Right renal cortex interstitium (tissue), 3 donors: Measurements from ENCODE around the gene SLCO4A1. TPM values are rescaled to one million over a fixed set of nuclear protein-coding genes. Genes with fewer than 3 reads are reported as not detected.

Source experiments
- DNase-seq, 3 donors: peaks; one replicate each; pipeline ENCODE4 v3.0.0-alpha.2; 2013; ENCODE audit warnings: low read depth in 3 of 3, low spot score in 2 of 3
- polyA plus RNA-seq, 3 donors: library from polyadenylated mRNA; unstranded; fragments of 120-200 nt; gene quantifications; one replicate each; pipeline ENCODE4 v1.2.1, GENCODE V29; 2013; ENCODE audit not compliant: insufficient read length in 3 of 3

The SLCO4A1 gene
- polyA plus RNA-seq, 3 donors, result 1.8 to 2.7 (median 2.3) TPM

DNA sequence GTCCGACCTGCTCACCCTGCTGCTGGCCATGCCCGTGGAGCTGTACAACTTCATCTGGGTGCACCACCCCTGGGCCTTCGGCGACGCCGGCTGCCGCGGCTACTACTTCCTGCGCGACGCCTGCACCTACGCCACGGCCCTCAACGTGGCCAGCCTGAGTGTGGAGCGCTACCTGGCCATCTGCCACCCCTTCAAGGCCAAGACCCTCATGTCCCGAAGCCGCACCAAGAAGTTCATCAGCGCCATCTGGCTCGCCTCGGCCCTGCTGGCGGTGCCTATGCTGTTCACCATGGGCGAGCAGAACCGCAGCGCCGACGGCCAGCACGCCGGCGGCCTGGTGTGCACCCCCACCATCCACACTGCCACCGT is 67.2 kb downstream of the SLCO4A1 start:
- no peak for DNase-seq

DNA sequence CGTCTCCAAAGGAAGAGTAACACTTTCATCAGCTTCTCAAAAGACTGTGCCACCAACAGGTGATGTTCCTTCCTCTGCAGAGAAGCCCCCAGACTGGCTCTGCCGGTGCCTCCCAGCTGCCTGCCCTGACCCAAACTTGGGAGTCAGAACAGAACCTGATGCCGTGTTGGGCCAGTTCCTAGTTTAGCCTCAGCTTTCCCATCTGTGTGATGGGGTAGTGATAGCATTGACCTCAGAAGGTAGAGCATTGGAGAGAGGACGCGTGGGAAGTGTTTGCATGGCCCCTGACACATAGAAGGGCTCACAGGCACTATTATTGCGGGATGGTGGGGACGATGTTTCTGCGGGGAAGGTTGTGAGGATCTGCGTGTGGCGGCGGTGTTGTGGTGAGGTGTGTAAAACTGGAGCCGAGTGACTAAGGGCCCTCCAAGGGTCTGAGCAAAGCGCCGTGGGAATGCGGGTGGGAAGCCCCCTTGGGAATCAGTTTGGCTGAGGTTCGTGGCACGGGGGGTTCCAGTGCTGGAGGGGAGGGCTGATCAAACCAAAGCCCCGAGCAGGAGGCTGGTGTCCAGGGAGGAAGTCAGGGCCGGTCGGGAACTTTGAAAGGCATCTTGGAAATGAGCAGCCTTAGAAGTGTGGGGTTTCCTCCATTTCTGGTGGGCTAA is 68.0 kb downstream of the SLCO4A1 start:
- no peak for DNase-seq

- DNase-seq, result no peak
Observed at GRCh38 chr20:62710886-62711702, 68.8 kb downstream of the SLCO4A1 start.

GRCh38 chr20:62711703-62712101 is 69.4 kb downstream of the SLCO4A1 start:
- no peak for DNase-seq

- DNase-seq, result no peak
Observed at GRCh38 chr20:62712606-62713005, 70.3 kb downstream of the SLCO4A1 start.

- no peak for DNase-seq
Observed at GRCh38 chr20:62714006-62714405, 71.7 kb downstream of the SLCO4A1 start.

- no peak for DNase-seq
Observed at GRCh38 chr20:62714799-62715198, 72.5 kb downstream of the SLCO4A1 start.

DNA sequence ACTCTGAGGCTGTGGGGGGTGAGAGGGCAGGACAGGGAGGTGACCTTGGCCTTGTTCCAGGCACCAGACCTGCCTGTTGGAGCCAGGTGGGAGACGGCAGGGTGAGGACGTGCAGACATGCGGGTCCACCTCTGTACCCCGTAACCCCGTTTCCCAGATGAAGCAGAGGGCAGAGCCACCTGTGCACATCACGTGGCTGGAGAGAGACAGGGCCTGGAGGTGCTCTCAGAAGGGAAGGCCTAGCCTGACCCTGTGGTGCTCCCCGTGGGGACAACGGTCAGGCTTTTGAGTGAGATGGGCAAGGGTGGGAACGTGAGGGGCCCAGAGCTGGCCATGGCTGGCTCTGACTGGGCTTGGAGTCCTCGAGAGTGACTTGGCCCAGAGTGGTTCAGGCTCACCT is 72.9 kb downstream of the SLCO4A1 start:
- no peak for DNase-seq

- no peak for DNase-seq
Observed at GRCh38 chr20:62716198-62716940, 74.1 kb downstream of the SLCO4A1 start.

GRCh38 chr20:62716941-62717310 is 74.6 kb downstream of the SLCO4A1 start:
- DNase-seq, result no peak

DNA sequence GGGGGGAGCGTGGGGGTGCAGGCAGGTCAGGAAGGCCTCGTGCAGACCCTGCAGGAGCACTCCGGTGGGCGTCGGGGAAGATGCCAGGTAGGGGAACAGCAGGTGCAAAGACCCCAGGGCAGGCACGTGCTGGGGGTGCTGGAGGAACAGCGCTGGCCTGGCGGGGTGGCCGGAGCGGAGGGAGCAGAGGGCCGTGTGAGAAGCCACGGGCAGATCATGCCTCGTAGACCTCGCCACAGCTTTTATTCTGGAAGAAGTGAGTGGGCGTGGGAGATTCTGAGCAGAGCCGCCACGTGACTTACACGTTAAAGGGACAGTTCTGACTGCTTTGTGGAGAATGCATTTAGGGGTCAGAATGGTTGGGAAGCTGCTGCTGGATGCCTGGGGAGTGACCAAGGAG is 75.6 kb downstream of the SLCO4A1 start:
- DNase-seq, result no peak

GRCh38 chr20:62718546-62718945 is 76.2 kb downstream of the SLCO4A1 start:
- DNase-seq, result no peak

DNA sequence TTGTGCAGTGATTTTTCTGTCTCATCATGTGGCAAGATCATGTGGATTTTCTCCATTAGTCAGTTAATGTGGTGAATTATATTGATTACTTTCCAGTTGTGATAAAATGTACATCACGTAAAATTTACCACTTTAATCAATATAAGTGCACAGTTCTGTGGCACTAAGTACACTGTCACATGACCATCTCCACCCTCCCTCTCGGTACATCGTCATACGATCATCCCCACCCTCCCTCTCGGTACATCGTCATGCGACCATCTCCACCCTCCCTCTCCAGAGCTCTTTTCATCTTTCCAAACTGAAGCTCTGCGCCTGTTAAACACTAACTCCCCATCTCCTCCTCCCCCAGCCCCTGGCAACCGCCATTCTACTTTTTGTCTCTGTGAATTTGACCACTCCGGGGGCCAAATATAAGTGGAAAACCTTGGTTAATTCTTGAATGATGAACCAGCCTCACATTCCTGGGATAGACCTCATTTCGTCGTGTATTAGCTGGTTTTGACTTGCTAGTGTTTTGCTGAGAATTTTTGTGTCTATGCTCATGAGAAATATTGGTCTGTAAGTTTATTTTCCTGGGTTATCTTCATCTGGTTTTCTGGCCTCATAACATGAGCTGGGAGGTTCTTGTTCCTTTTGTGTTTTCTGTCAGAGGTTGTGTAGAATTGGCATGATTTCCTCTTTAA is 77.1 kb downstream of the SLCO4A1 start:
- DNase-seq, result no peak

Other genes with a start within 250 kb of the SLCO4A1 start
- 1 to 10 TPM; 8.8 to 9.3 (median 9.3) TPM for gene CABLES2, start 235.2 kb upstream of the SLCO4A1 start, polyA plus RNA-seq
- 1 to 10 TPM in 2 of 3 donors, under 1 TPM in 1; 0.87 to 1.5 (median 1.4) TPM for gene RBBP8NL, start 215.0 kb upstream of the SLCO4A1 start, polyA plus RNA-seq
- gene GATA5, start 166.5 kb upstream of the SLCO4A1 start, polyA plus RNA-seq, result 1 to 10 TPM; 5.4 to 7.0 (median 5.5) TPM
- gene NTSR1, start 66.3 kb downstream of the SLCO4A1 start, polyA plus RNA-seq, result 1 to 10 TPM in 2 of 3 donors, under 1 TPM in 1; 0.96 to 1.2 (median 1.0) TPM
- gene MRGBP, start 154.0 kb downstream of the SLCO4A1 start, polyA plus RNA-seq, result 10 to 100 TPM; 15.0 to 16.0 (median 15.2) TPM
- gene OGFR, start 162.3 kb downstream of the SLCO4A1 start, polyA plus RNA-seq, result 10 to 100 TPM; 23.9 to 24.5 (median 24.2) TPM
- 10 to 100 TPM; 12.7 to 19.5 (median 14.1) TPM for gene COL9A3, start 174.5 kb downstream of the SLCO4A1 start, polyA plus RNA-seq
- gene TCFL5, start 219.3 kb downstream of the SLCO4A1 start, polyA plus RNA-seq, result 10 to 100 TPM; 12.5 to 13.0 (median 12.5) TPM